GM21786 (cell line): ENCODE measurements around the gene LIN52.

Experiments
- ATAC-seq: cut with Tn5 transposase; IDR thresholded peaks from one replicate; pipeline ENCODE4 v1.9.1; 2021; ENCODE audit not compliant: unreplicated experiment

The LIN52 gene

DNA sequence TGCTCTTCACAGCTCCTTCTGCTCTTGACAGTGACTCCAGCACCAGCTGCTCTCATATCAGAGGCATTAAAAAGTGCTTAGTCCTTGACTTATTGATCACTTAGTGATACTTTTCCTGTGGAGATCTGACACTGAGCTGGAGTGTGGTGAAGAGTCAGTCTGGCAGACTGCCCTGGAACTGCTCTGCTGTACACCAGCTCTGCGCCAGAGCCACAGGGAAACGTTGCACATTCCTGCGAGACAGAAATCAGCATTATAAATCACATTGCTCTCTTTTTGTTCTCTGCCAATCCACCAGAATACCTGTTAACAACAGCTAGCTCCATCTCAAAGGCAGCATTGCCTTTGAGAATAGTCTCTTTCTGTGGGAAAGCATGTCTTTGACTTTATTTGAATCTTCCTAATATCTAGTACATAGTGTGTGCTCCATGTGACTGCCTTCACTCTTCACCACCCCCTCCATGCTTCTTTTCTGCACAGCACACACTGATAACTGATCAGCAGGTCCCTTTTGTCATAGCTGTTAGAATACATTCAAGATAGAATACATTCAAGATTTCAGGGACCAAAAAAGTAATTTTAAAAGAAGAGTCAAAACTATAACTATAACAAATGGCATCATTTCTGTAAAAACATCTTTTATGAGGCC, 106.3 kb downstream of the LIN52 start:
- no peak for ATAC-seq

DNA sequence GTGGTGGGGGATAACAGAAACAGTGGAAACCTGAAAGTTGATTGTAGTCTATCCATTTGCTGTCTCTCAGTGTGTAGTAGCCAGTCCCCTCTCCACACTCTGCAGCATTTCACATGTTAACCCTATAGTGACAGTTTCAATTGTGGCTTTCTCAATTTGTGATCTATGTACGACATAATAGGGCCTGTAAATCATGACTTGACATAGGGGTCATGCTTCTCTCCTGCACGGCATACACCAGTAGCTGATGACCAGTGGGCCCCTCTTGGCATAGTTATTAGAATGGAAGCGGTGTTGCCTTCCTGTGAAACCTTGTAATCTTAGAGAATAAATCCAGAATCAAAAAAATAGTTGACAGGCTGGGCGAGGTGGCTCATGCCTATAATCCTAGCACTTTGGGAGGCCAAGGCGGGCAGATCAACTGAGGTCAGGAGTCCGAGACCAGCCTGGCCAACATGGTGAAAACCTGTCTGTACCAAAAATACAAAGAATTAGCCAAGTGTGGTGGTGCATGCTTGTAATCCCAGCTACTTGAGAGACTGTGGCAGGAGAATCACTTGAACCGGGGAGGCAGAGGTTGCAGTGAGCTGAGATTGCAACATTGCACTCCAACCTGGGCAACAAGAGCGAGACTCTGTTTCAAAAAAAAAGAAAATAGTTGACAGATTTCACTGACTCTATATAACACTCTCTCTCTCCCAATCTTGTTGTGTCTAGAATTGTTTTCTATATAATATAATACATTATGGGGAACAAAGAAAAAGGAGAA, 109.9 kb downstream of the LIN52 start:
- no peak for ATAC-seq

DNA sequence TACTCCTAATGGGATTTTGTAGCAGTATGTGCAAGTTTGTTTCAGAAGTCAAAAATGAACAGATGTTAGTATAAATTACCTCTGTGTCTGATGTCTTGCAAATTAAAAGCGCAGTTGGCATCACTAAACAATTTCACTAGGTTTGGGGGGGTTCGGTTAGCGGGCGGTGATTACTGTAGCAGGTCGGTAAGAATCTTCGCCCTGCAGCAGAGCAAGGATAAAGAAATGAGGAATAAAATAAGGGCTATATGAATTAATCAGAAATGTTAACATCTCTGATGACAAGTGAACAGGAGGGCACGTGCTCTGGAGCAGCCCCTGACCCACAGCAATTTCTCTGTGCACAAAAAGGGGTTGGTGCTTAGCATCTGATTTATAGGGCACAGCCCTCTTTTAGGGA, 110.9 kb downstream of the LIN52 start:
- ATAC-seq, result no peak

DNA sequence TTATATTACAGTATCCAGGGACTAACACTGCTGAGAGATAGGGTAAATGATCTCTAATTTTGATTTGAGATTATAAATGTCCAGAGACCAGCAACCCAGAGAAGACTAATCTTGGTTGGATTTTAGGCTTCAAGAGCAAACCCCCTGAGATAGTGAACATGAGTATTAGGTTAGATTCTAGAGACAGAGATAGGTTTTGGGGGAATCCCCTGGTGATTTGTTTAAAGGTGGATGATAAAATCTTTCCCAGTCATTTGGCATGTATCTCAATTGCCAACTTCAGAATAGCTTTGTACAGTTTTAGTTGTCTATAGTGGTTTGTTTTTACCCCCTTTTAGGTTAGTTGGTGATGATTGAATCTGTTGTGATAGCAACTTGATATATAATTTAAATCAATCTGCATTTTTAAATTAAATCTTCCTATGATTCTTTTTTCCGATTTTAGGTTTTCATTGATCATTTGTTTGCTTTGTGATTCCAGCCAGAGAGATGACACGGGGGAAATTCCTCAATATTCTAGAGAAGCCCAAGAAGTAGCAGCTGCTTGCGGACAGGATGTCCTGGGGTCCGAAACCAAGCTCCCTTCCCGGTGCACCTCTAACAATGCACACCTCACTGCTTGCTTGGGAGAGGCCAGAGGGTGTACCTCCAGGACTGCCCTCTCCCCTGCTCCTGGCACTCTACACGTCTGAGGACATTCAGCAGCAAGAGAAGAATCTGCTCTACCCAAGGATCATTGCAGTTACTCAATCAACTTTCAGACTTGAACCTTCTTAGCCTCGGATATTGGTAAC, 113.9 kb downstream of the LIN52 start:
- no peak for ATAC-seq

DNA sequence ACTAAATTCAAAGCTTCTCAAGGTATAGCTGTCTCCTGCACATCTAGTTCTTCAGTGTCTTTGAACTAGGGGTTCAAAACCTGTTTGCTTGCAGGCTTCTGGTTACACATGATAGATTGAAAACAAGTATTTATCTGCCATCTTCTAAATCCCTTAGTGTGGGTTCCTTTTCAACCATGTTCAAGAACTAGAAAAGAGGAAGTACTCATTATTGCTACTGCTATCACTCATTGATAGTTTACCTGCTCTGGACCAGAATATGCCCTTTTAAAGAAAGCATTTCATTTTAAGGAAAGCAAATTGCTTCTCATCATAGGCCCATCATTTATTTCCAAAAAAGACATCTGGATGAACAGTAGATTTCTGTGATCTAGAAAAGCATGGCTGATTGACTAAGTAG, 117.4 kb downstream of the LIN52 start:
- ATAC-seq, result no peak

DNA sequence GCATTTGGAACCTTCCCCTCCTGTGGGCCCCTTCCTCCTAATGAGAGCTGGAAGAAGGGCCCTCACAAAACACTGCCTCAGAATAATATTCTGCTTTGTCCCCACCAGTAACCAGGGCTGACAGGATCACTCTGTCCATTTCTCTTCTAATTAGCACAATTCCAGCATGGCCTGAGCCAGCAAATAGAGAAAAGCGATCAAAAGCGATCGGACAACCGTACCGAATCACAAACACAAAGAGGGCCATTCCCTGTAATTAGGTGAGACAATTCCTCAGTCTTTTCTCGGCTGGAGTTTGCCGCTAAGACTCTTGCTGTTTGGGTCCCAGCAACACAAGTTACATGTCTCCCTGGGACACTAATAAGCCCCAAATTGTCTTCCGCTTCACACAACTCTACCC, 118.9 kb downstream of the LIN52 start:
- no peak for ATAC-seq

DNA sequence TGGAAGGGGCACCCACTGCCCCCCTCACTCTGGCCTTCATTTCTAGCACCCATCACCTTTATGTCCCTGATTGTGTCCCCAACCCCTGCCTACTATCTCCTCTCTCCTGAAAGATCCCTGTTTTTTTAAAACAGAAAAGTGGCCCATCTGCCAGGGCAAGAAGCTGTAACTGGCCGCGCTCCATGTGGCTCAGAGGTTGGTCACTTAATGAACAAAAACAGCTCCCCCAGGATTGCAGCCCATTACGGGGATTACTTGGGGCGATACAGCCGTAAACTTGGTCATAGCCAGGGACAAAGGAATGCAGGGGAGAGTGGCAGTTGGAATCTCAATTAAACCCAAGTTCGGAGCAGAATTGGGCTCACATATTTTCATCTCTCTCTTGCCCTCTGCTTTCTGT, 119.7 kb downstream of the LIN52 start:
- no peak for ATAC-seq

DNA sequence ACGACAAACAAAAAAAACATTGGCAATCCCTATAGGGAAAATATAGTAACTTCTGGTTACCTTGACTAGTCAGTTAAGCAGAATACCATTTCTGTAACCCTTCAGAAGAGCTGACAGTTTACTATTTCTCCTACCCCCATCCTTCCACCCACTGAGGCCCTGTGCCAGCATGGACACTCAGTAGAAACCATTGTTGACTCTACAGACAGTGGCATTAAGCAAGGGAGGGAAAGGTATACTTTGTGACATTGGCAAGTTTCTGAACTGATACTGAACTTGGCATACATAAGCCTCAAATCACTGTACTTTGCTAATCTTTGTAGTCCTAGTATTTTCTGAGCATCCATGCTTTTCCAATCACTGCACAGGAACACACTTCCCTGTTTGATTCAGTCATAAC, 121.1 kb downstream of the LIN52 start:
- no peak for ATAC-seq

DNA sequence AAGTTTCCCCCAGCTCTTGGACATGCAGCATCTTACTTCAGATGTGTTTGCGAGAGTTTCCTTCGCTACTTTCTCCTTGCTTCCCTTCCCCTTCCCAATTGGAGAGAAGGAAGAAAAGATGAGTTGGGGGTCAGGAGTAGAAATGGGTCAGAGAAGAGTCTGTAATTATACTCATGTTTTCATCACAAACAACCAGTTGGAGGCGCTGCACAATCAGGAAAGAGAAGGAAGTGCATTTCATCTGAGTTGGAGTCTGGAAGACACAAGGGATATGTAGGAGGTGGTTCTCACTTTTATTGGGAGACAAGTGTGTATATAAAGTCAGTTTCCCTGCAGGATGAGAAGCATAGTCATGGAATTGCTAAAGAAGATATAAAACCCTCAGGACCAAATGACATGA, 123.2 kb downstream of the LIN52 start:
- ATAC-seq, result no peak

DNA sequence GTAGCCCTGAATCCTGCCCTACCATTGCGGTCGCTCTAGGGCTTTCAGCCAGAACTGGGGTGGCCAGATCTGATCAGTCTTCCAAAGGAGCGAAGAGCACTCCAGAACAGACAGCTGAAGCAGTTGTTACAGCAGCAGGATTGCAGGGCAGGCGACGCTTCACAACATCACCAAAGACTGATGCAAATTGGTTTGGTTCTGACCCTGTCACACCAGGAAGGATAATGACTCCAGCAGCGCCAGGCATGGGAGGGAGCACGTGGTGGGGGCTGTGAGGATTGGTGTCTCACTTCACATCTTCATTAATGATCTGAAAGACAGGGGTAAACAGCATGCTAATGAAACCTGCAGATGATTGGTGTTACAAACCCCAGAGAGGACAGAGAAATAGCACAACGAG, 123.9 kb downstream of the LIN52 start:
- ATAC-seq, result no peak

DNA sequence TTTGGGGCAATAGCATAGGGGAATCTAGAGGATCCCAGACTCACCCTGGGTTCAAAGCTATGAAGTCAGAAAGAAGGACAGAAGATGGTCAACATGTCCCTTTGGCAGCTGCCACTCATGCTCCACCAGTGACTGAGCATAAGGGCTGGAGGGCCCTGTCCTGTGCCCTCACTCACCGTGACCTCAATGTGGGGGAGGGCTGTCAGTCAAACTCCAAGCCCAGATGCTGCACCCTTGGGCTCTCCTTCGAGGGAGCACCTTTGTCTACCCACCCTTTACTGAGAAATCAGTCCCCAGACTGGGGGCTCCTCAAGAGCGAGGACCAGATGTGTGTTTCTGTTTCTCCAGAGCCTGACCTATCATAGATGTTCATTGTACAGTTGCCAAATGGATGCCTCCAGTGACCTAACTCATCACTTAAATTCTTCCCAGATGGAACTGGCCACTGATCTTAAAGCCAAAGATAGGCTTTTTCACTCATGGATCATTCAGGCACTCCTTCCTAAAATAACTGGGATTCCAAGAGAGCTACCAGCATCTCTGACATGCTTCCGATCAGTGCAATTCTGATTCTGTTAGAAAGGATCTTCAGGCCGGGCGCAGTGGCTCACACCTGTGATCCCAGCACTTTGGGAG, 127.3 kb downstream of the LIN52 start:
- ATAC-seq, result no peak

DNA sequence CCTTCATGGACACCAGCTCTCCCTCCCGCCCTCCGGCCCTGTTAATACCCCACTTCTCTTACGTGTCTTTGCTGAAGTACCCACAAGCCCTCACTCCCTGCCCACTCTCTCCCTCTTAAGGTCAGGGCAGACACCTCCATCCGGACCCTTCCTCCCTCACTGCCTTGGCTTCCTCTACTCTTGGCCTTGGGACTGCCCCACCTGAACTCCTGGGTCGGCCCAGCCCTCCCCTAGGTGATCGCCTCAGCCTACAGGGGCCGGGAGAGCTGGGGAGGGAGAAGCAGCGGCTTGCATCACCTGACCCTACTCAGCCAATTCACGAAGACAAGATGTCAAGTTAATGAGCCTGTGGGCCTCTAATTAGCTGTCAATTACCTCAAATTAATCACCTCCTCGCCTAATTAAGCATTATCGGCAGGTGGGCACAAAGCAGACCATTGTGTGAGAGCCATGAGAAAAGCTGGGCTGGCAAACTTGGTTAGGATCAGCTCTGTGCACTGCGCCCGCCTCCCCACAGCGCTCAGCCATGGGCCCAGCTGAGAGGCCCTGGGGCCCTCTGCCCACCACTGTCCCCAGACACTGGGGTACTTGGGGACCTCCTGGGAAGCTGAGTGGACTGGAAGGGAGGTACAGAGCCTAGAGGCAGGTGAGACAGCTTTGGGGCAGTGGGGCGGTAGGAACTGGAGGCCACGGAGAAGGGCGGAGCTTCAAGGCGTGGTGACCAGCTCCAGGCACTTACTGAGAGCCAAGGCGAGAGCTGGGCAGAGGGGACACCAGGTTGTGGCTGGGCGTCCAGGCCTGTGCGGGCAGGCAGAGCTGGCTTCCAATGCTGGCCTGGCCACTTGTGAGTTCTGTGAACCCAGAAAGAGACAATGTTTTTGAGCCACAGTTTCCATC, 129.4 kb downstream of the LIN52 start:
- ATAC-seq, result no peak

DNA sequence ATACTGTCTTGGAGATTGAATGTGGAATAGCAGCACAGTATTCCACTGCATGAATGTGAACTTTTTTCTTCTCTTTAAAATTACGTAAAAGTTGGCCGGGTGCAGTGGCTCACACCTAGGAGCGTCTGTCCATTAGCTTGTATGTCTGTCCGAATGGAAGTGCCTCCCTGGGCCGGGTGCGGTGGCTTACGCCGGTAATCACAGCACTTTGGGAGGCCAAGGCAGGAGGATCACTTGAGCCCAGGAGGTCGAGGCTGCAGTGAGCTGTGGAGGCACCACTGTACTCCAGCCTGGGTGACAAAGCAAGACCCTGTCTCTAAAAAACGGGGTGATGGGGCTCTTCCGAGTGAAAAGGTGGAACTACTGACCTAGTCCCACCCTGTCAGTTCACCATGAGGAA, 131.9 kb downstream of the LIN52 start:
- ATAC-seq, result no peak

DNA sequence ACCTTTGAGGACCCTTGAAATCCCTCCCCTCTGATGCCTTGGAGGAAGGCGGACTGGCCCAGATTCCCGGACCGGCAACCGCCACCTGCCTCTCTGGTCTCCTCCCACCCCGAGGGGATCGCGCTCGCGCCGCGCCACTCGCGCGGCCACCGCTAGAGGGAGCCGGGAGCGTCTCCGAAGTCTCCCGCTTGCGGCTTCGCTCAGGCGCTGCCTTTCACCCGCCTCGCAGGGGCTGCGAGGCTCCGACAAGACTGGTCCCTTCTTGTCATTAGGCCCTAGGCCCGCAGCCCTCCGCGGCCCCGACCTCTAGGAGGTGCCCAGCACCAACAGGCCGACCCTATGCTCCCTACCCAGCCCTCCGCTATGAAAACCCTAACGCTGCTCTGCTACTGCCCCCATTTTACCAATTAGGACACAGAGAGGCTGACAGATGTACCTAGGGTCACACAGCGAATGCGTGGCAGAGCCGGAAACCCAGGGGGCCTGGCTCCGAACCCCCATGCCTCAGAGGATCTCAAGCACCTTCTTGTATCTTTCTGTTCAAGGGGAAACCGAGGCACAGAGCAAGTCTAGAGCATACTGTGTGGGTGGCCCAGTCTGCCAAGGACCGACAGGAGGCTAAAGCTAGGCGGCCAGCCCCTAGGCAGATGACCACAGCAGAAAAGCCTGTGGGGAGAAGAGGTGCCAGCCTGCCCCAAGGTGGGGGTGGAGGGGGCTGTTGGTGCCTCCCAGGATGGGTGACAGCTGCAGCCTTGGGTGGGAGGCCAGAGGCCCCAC, 133.1 kb downstream of the LIN52 start:
- no peak for ATAC-seq

DNA sequence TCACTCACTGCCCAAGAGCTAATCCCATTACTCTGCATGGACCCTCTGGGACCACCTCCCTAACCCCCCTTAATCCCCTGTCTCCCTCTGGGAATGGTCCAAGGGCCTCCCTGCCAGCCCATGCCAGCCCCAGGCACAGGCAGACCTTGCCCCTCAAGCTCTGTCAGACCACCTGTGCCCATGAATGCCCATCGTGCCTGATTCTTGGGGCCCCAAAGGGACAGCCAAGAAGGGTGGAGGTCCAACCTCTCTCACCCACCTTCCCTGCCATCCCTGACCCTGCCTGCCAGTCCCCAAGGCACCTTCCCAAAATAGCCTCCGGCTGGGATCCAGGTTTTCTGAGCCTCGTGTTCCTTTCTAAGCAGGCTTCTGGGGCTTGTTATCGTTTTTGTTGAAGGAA, 133.7 kb downstream of the LIN52 start:
- no peak for ATAC-seq

DNA sequence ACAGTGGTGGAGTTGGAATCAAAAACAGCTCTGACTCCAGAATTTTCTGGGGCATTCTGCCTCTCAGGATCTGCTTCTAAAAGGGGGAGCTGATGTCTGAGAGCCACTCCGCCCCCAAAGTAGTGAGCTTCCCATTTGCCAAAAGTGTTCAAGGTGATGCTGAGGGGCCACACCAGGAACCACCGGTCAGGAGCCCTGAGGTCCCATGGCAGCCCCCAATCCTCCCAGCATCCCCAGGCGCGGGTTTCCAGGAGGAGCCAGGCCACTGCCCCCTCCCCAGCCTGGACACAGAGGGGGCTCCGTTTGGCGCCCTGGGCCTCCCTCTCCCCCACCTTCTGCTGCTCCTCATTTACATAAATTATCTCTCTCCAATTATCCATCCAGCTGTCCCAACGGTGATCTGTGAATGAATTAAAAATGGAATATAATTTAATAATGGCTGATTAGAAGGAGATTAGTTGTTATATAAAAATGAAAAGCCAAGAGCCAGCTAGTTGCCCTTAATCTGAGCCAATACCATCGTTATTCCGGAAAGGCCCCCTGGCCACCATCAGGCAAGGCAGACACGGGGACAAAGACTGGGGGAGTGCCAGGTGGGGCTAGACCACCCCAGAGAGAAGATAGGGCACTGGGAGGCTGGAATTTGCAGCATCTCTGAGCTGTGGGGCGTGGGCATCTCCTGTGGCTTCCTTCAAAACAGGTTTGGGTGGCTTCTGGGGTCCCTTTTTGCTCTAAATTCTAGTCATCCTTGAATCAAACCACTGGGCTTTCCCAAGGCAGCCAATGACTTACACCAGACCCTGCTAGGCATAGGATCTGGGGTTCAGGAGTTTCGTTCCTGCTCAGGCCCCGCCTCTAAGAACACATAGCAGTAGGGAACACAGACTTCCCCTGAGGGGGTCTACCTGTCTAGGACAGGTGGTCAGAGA, 134.8 kb downstream of the LIN52 start:
- ATAC-seq, result no peak

DNA sequence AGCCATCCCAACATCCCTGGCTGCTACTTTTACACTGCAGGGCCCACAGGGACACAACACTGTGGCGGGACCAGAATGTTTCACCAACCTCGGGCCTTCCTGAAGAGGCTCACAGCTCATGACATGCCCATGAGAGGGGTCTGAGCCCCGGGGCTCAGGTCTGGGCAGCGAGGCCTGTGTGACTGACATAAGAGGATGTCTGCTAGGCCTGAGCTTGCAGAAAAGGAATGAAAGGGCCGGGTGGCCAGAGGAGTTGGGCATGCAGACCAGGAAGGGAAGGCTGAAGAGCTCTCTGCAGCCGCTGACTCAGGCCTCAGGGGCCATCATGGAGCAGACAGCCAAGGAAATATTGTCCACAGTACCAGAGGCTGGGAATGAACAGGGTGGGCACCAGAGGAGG, 136.2 kb downstream of the LIN52 start:
- ATAC-seq, result no peak

DNA sequence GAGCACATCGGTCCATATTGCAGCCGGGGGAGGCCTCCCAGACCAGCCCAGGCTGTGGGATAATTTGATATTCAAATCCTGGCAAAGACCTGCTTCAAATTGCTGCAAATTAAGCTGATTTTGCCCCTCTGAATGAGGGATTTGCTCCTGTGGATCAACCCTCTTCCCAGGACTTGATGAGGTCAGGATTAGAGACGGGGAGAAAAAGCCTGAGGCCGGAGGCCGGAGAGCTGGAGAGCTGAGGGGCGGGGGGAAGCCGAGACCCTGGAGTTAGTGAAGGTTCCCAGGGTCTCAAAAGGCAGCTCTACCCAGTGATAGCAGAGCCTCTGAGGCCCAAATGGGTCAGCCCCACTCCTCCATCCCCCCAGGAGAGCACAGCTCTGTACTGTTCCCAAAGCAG, 137.0 kb downstream of the LIN52 start:
- ATAC-seq, result no peak

DNA sequence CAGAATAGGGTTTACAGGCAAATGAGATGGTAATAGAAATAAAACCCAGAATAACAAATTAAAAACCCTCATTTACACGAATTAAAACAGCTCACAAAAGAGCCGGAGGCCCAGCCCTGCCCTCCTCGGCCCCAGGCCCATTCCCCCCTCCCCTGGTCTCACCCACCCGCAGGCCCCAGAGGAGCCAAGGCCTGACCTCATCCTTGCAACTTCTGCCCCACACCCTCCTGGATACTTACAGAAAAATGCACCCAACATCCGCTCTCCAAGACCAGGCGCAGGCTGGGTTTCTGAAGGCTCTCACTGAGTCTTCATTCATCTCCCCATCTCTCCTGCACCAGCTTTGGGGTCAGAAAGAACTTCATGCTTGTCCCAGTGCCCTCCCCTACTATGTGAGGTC, 138.3 kb downstream of the LIN52 start:
- no peak for ATAC-seq
